Measurements from ENCODE around the gene ARHGAP15.
A peak's percentile ranks its signal among the peaks of the same experiment; 100 is the strongest.

ARHGAP15 gene

GRCh38 chr2:143398781-143399180 is 269.6 kb downstream of the ARHGAP15 start:
- DNase-seq (ENCODE audit: low read depth, low spot score): no peak

- DNase-seq (ENCODE audit: low read depth, low spot score): no peak
Observed at GRCh38 chr2:143399631-143400069, 270.4 kb downstream of the ARHGAP15 start.

GRCh38 chr2:143401861-143402260 is 272.6 kb downstream of the ARHGAP15 start:
- DNase-seq (ENCODE audit: low read depth, low spot score): no peak

- DNase-seq (ENCODE audit: low read depth, low spot score): no peak
Observed at GRCh38 chr2:143402451-143402850, 273.2 kb downstream of the ARHGAP15 start.

GRCh38 chr2:143410082-143410897 is 281.1 kb downstream of the ARHGAP15 start:
- no peak for DNase-seq (ENCODE audit: low read depth, low spot score)

GRCh38 chr2:143415571-143415970 is 286.4 kb downstream of the ARHGAP15 start:
- no peak for DNase-seq (ENCODE audit: low read depth, low spot score)

GRCh38 chr2:143417428-143417827 is 288.2 kb downstream of the ARHGAP15 start:
- no peak for DNase-seq (ENCODE audit: low read depth, low spot score)

- DNase-seq (ENCODE audit: low read depth, low spot score): no peak
Observed at GRCh38 chr2:143420313-143420712, 291.1 kb downstream of the ARHGAP15 start.

- DNase-seq (ENCODE audit: low read depth, low spot score): no peak
Observed at GRCh38 chr2:143422681-143423080, 293.5 kb downstream of the ARHGAP15 start.

GRCh38 chr2:143425896-143426295 is 296.7 kb downstream of the ARHGAP15 start:
- no peak for DNase-seq (ENCODE audit: low read depth, low spot score)

- peak; percentile 18 for DNase-seq (ENCODE audit: low read depth, low spot score)
Observed at GRCh38 chr2:143426296-143426695, 297.1 kb downstream of the ARHGAP15 start.

- no peak for DNase-seq (ENCODE audit: low read depth, low spot score)
Observed at GRCh38 chr2:143428700-143429099, 299.5 kb downstream of the ARHGAP15 start.

GRCh38 chr2:143429932-143430679 is 300.9 kb downstream of the ARHGAP15 start:
- peak; percentile 62 for DNase-seq (ENCODE audit: low read depth, low spot score)

GRCh38 chr2:143431316-143431715 is 302.1 kb downstream of the ARHGAP15 start:
- no peak for DNase-seq (ENCODE audit: low read depth, low spot score)

GRCh38 chr2:143433251-143433650 is 304.0 kb downstream of the ARHGAP15 start:
- DNase-seq (ENCODE audit: low read depth, low spot score): no peak

- no peak for DNase-seq (ENCODE audit: low read depth, low spot score)
Observed at GRCh38 chr2:143433840-143434239, 304.6 kb downstream of the ARHGAP15 start.

- no peak for DNase-seq (ENCODE audit: low read depth, low spot score)
Observed at GRCh38 chr2:143434445-143434844, 305.2 kb downstream of the ARHGAP15 start.

- DNase-seq (ENCODE audit: low read depth, low spot score): no peak
Observed at GRCh38 chr2:143435131-143435530, 305.9 kb downstream of the ARHGAP15 start.

- no peak for DNase-seq (ENCODE audit: low read depth, low spot score)
Observed at GRCh38 chr2:143436951-143437350, 307.7 kb downstream of the ARHGAP15 start.

GRCh38 chr2:143440411-143441012 is 311.3 kb downstream of the ARHGAP15 start:
- DNase-seq (ENCODE audit: low read depth, low spot score): no peak

GRCh38 chr2:143442193-143442592 is 313.0 kb downstream of the ARHGAP15 start:
- no peak for DNase-seq (ENCODE audit: low read depth, low spot score)

GRCh38 chr2:143451642-143452281 is 322.5 kb downstream of the ARHGAP15 start:
- no peak for DNase-seq (ENCODE audit: low read depth, low spot score)

Data from brain pericyte (primary cell).